ENCODE data around the gene ACTRT2.

DNA sequence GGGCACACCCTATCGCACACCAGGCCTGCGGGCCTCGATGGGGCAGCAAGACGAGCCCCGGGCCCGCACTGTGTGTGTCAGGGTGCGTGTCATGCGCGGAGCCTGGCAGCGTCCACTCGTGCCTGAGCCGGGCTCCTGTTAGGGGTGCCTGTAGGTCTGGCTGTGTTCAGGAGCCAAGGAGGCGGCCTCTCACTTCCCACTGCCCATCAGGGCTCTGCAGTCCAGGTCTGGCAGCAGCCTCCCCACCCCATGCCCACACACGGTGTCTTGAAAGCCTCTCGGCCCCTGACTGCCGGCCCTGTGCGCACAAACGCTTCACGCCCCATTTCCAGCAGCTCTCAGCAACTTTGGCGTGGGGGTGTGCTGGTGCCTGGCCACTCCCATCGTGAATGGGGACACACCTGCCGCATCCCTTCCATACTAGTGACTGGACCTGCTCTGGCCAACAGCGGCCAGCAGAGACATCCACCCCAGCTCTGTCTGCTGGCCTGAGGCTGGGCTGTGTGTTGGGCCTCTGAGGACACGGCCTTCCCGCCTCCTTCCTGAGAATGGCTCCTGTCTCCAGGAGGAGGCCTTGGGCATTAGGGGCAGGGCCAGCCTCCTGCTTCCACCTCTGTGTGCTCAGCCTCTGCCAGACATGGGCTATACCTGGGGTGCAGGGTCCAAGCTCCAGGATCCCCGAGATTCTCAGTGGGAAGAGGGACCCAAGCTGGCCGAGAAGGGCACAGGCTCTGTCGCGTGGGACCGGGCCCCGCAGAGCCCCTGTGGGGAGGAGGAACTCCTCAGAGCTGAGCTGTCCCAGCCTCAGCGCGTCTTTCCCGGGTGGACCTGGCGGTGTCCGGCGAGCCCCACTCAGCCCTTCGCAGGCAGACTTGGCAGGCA lies 41.8 kb upstream of the ACTRT2 start:
- TF ChIP-seq, protein P1, sequence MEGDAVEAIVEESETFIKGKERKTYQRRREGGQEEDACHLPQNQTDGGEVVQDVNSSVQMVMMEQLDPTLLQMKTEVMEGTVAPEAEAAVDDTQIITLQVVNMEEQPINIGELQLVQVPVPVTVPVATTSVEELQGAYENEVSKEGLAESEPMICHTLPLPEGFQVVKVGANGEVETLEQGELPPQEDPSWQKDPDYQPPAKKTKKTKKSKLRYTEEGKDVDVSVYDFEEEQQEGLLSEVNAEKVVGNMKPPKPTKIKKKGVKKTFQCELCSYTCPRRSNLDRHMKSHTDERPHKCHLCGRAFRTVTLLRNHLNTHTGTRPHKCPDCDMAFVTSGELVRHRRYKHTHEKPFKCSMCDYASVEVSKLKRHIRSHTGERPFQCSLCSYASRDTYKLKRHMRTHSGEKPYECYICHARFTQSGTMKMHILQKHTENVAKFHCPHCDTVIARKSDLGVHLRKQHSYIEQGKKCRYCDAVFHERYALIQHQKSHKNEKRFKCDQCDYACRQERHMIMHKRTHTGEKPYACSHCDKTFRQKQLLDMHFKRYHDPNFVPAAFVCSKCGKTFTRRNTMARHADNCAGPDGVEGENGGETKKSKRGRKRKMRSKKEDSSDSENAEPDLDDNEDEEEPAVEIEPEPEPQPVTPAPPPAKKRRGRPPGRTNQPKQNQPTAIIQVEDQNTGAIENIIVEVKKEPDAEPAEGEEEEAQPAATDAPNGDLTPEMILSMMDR (IDR thresholded peaks at IDR 0.05; ENCODE audit: insufficient read depth, low read length, poor library complexity, severe bottlenecking): no peak
- no peak for TF ChIP-seq EZH2phosphoT487 (conservative IDR thresholded peaks at IDR 0.05; ENCODE audit: low read length)
